ENCODE data around the gene INPP5E. TPM values are rescaled to one million over a fixed set of nuclear protein-coding genes. Genes with fewer than 3 reads are reported as not detected.

Gene INPP5E
- total RNA-seq, 1 experiment from 2014 or later: 18.2 TPM

GRCh38 chr9:136394312-136395019 is 45.2 kb downstream of the INPP5E start:
- no peaks in the 10 kb centered on the region for H3K9me2 ChIP-seq (ENCODE audit: insufficient read depth)
- H3K27me3 ChIP-seq (ENCODE audit: insufficient read depth, low read depth): no peaks in the 10 kb centered on the region
- peaks cover 13% of the 10 kb centered on the region; the same call in 1 of the 2 replicates for H3K36me3 ChIP-seq (ENCODE audit: low read depth)
- peaks cover 7% of the 10 kb centered on the region for H3K4me1 ChIP-seq (replicated peaks; ENCODE audit: insufficient read depth)
- ChIA-PET POLR2A (ENCODE audit: unreplicated experiment) (no interaction called here), CTCF (no interaction called here)
- H3K9me3 ChIP-seq (ENCODE audit: insufficient read depth, low read depth): no peaks in the 10 kb centered on the region
- no peak for DNase-seq
- no peak overlapping the region for H2AFZ ChIP-seq
- H4K20me1 ChIP-seq (ENCODE audit: insufficient read depth): peaks cover 11% of the 10 kb centered on the region
- intact Hi-C loops (cut with micrococcal nuclease; ENCODE audit: unreplicated experiment): no loop called here
- H3K79me2 ChIP-seq (ENCODE audit: low read depth): peaks cover 18% of the 10 kb centered on the region
- H3K4me2 ChIP-seq: no peak overlapping the region
- no peak overlapping the region for H3K27ac ChIP-seq
- H3K4me3 ChIP-seq: no peak overlapping the region
- TF ChIP-seq EZH2 (IDR thresholded peaks at IDR 0.05; ENCODE audit: low read depth) (no peak), CTCF (conservative IDR thresholded peaks at IDR 0.05) (no peak)
- H3F3A ChIP-seq (ENCODE audit: insufficient read depth, low read depth): no peaks in the 10 kb centered on the region
- no TSS peak for BruUV-seq (replicated peaks)

GRCh38 chr9:136393531-136393930 is 46.1 kb downstream of the INPP5E start:
- H3K36me3 ChIP-seq (ENCODE audit: low read depth): peaks cover 13% of the 10 kb centered on the region; the same call in 1 of the 2 replicates
- POLR2A ChIA-PET (ENCODE audit: unreplicated experiment): no interaction called here
- no TSS peak for BruUV-seq (replicated peaks)

More at GRCh38 chr9:136393531-136393930, 46.1 kb downstream of the INPP5E start:
- H3F3A ChIP-seq (ENCODE audit: insufficient read depth, low read depth): no peaks in the 10 kb centered on the region
- no peak overlapping the region for H3K4me2 ChIP-seq
- CTCF ChIA-PET: interaction anchor here (0.6 kb wide), 1 partner anchor 32 kb away, joined by 3 read pairs; no protein-coding TSS in a partner anchor
- no peak overlapping the region for H3K27ac ChIP-seq
- H3K4me1 ChIP-seq (replicated peaks; ENCODE audit: insufficient read depth): peaks cover 2% of the 10 kb centered on the region
- no peaks in the 10 kb centered on the region for H3K9me2 ChIP-seq (ENCODE audit: insufficient read depth)
- peaks cover 4% of the 10 kb centered on the region for H4K20me1 ChIP-seq (ENCODE audit: insufficient read depth)
- peaks cover 9% of the 10 kb centered on the region for H3K79me2 ChIP-seq (ENCODE audit: low read depth)
- H3K4me3 ChIP-seq: no peak overlapping the region
- intact Hi-C loops (cut with micrococcal nuclease; ENCODE audit: unreplicated experiment): no loop called here
- H2AFZ ChIP-seq: no peak overlapping the region
- no peak for DNase-seq
- H3K27me3 ChIP-seq (ENCODE audit: insufficient read depth, low read depth): no peaks in the 10 kb centered on the region
- no peaks in the 10 kb centered on the region for H3K9me3 ChIP-seq (ENCODE audit: insufficient read depth, low read depth)
- TF ChIP-seq CTCF (conservative IDR thresholded peaks at IDR 0.05): no peak
- no peak for TF ChIP-seq EZH2 (IDR thresholded peaks at IDR 0.05; ENCODE audit: low read depth)

Data from PC-9 (cell line).